Lower leg skin (tissue), 3 donors: ENCODE measurements around the gene TNFAIP8L2.

Experiments used
- POLR2A ChIP-seq, 2 donors: fragments of 450-650 bp; IDR thresholded peaks; one replicate each; pipeline ENCODE4 v1.6.1; 2016 to 2017; ENCODE audit warnings: antibody characterized with exemption in 2 of 2, mild to moderate bottlenecking in 1 of 2, moderate library complexity in 1 of 2
- TF ChIP-seq, protein P1 (sequence below), 3 donors: fragments of 450-650 bp; IDR thresholded peaks; one replicate each; pipeline ENCODE4 v1.5.1; 2016; ENCODE audit warnings: antibody characterized with exemption in 3 of 3, mild to moderate bottlenecking in 3 of 3, moderate library complexity in 2 of 3

GRCh38 chr1:151166505-151166956, 10.1 kb downstream of the TNFAIP8L2 start:
- no peak for TF ChIP-seq POLR2A (IDR thresholded peaks at IDR 0.05)
- TF ChIP-seq, protein P1, sequence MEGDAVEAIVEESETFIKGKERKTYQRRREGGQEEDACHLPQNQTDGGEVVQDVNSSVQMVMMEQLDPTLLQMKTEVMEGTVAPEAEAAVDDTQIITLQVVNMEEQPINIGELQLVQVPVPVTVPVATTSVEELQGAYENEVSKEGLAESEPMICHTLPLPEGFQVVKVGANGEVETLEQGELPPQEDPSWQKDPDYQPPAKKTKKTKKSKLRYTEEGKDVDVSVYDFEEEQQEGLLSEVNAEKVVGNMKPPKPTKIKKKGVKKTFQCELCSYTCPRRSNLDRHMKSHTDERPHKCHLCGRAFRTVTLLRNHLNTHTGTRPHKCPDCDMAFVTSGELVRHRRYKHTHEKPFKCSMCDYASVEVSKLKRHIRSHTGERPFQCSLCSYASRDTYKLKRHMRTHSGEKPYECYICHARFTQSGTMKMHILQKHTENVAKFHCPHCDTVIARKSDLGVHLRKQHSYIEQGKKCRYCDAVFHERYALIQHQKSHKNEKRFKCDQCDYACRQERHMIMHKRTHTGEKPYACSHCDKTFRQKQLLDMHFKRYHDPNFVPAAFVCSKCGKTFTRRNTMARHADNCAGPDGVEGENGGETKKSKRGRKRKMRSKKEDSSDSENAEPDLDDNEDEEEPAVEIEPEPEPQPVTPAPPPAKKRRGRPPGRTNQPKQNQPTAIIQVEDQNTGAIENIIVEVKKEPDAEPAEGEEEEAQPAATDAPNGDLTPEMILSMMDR (IDR thresholded peaks at IDR 0.05), result no peak
